WERI-Rb-1 (cell line): ENCODE data around the gene TLL1.
A peak's percentile ranks its signal among the peaks of the same experiment; 100 is the strongest.

ENCODE experiments used
- DNase-seq: peaks from one replicate; pipeline ENCODE4 v3.0.0-alpha.2; 2020
- H3K27ac ChIP-seq: fragments of 250-450 bp; sonication (Bioruptor Pico); 2 replicates; pipeline ENCODE4 v1.5.1; 2020; ENCODE audit warnings: mild to moderate bottlenecking, moderate library complexity
- H3K27me3 ChIP-seq: fragments of 250-450 bp; sonication (Bioruptor Pico); 2 replicates; pipeline ENCODE4 v1.5.1; 2021; ENCODE audit warnings: mild to moderate bottlenecking, low read depth, moderate library complexity; ENCODE audit not compliant: insufficient read depth, severe bottlenecking
- H3K36me3 ChIP-seq: fragments of 250-450 bp; sonication (Bioruptor Pico); 2 replicates; pipeline ENCODE4 v1.5.1; 2020; ENCODE audit warnings: mild to moderate bottlenecking, moderate library complexity
- H3K4me3 ChIP-seq: 2 replicates; pipeline ENCODE4 v1.5.1; 2011; ENCODE audit warnings: low read depth, mild to moderate bottlenecking, control low read depth, low read length
- H3K9me3 ChIP-seq: fragments of 250-450 bp; sonication (Bioruptor Pico); 2 replicates; pipeline ENCODE4 v1.5.1; 2021; ENCODE audit warnings: mild to moderate bottlenecking, moderate library complexity; ENCODE audit not compliant: severe bottlenecking
- TF ChIP-seq, protein P1 (sequence below): IDR thresholded peaks from 2 replicates; pipeline ENCODE4 v1.5.1; 2011; ENCODE audit warnings: low read depth, mild to moderate bottlenecking, control low read depth, inconsistent platforms, low read length

TLL1 gene

DNA sequence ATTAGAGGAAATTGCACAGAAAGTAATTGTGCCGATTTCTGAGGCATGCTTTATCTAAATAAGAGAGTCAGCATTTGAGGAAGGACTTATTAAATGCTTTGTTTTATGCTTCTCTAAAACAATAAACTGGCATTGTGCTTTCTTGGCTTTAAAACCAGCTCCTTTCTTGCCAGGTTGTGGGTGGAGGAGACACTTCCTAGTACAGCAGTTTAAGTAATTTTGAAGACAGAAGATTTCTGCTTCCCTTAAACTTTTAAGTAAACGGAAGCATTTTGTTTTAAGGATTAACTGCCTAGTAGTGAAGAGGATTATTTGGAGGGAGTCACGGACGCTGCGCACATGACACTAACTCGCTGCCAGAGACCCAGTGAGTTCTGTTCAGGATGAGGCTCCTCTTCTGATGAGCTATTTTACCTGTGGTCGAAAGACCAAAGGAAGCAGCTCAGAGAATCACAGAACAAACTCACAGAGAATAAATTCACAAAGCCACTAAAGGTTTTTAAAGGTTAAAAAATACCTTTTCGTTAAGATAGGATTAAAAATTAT is 169.5 kb downstream of the TLL1 start:
- H3K27me3 ChIP-seq, result no peaks in the 10 kb centered on the region
- peak; percentile 65 for DNase-seq
- TF ChIP-seq, protein P1, sequence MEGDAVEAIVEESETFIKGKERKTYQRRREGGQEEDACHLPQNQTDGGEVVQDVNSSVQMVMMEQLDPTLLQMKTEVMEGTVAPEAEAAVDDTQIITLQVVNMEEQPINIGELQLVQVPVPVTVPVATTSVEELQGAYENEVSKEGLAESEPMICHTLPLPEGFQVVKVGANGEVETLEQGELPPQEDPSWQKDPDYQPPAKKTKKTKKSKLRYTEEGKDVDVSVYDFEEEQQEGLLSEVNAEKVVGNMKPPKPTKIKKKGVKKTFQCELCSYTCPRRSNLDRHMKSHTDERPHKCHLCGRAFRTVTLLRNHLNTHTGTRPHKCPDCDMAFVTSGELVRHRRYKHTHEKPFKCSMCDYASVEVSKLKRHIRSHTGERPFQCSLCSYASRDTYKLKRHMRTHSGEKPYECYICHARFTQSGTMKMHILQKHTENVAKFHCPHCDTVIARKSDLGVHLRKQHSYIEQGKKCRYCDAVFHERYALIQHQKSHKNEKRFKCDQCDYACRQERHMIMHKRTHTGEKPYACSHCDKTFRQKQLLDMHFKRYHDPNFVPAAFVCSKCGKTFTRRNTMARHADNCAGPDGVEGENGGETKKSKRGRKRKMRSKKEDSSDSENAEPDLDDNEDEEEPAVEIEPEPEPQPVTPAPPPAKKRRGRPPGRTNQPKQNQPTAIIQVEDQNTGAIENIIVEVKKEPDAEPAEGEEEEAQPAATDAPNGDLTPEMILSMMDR, result no peak
- H3K4me3 ChIP-seq, result no peak overlapping the region
- no peaks in the 10 kb centered on the region for H3K36me3 ChIP-seq
- H3K9me3 ChIP-seq, result no peaks in the 10 kb centered on the region
- no peak overlapping the region for H3K27ac ChIP-seq

DNA sequence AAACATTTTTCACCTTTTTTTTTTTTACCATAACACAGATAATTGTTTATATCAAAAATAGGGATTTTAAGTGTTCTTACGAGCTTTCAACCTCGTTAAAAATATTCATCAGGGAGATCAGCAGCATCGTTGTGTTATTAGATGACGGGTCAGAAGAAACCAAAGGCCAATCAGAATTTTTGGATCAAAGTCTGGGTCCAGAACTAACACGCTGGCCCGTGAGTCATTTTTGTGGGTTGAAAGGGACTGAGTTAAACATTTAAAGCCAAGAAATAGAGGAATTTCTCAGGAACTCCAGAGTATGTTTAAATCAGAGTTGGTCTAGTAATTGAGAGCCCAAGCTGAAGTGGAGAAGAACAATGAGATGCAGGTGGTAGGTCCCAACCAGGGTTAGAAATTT is 170.8 kb downstream of the TLL1 start:
- DNase-seq, result no peak
- Histone ChIP-seq H3K27ac (no peak overlapping the region), H3K36me3 (no peaks in the 10 kb centered on the region), H3K4me3 (no peak overlapping the region), H3K27me3 (no peaks in the 10 kb centered on the region), H3K9me3 (no peaks in the 10 kb centered on the region)
- TF ChIP-seq, protein P1, result no peak

DNA sequence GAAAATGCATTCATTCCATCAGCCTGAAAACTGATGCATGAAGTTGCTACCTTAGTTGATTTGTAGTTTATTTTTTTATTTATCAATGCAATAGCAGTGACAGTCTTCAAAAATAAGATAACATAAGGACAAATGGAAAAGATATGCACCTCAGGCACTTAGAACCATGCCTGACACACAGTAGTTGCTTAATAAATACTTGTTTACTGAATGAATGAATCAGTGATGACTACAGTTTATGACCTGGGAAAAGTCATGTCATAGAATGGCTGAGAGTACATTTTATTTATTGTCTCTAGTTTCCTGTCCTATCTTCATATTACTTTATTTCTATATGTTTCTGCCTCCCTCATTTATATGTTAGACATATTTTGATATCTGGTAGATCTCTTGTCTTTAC is 171.8 kb downstream of the TLL1 start:
- H3K27ac ChIP-seq, result no peak overlapping the region
- TF ChIP-seq, protein P1, result no peak

DNA sequence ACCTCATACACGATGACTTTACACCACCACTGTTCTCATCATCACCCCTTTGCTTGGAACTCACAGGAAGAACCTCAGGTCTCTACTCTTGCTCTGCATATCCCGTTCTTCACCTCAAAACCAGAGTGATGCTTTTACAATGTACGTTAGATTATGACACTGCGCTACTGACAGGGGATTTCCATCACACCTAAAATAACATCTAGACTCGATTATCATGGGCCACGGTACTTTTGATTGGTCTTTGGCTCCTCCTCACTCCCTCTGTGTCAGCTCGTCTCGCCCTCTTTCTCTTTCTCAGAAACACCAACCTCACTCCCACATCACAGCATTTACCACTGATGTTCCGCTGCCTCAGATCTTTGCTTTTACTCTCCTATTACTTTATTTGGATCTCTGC is 172.4 kb downstream of the TLL1 start:
- Histone ChIP-seq H3K9me3 (no peaks in the 10 kb centered on the region), H3K4me3 (no peak overlapping the region), H3K36me3 (no peaks in the 10 kb centered on the region), H3K27ac (no peak overlapping the region), H3K27me3 (no peaks in the 10 kb centered on the region)
- no peak for DNase-seq
- TF ChIP-seq, protein P1, result no peak

More for the DNA sequence above, 171.8 kb downstream of the TLL1 start:
- no peaks in the 10 kb centered on the region for H3K36me3 ChIP-seq
- DNase-seq, result no peak
- H3K4me3 ChIP-seq, result no peak overlapping the region
- H3K9me3 ChIP-seq, result no peaks in the 10 kb centered on the region
- H3K27me3 ChIP-seq, result no peaks in the 10 kb centered on the region

DNA sequence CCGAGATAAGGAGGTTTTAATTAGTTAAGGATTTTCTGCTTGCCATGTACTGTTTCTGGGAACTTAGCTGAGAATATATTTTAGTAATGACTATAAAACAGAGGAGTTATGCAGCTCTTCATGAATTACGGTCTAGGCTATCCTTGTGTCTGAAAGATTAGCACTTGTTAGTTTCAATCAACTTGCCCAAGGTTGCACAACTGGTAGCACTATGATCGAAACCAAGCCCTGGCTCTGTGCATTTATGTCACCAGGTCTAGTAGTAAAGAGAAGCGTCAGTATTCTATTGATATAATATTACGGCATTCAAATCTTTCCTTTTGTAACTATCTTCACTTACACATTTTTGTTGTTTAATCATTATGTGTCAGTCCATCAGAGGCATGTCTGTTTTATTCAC is 176.0 kb downstream of the TLL1 start:
- Histone ChIP-seq H3K27ac (no peak overlapping the region), H3K9me3 (no peaks in the 10 kb centered on the region), H3K36me3 (no peaks in the 10 kb centered on the region), H3K27me3 (no peaks in the 10 kb centered on the region), H3K4me3 (no peak overlapping the region)
- DNase-seq, result no peak
- TF ChIP-seq, protein P1, result no peak

GRCh38 chr4:166064721-166065120 is 191.7 kb downstream of the TLL1 start:
- no peak for DNase-seq
- H3K27me3 ChIP-seq, result no peaks in the 10 kb centered on the region
- no peaks in the 10 kb centered on the region for H3K9me3 ChIP-seq
- H3K4me3 ChIP-seq, result no peak overlapping the region
- TF ChIP-seq, protein P1, result no peak
- H3K36me3 ChIP-seq, result no peaks in the 10 kb centered on the region
- no peak overlapping the region for H3K27ac ChIP-seq
